ENCODE data around the gene SIGMAR1.

- TF ChIP-seq CTCF (IDR thresholded peaks at IDR 0.05; ENCODE audit: low read length) (no peak), EZH2 (IDR thresholded peaks at IDR 0.05; ENCODE audit: borderline replicate concordance, low read length) (no peak)
Observed at GRCh38 chr9:34599546-34599945, 38.0 kb downstream of the SIGMAR1 start.
